ENCODE results near the gene IRS2. TPM values are rescaled to one million over a fixed set of nuclear protein-coding genes. Genes with fewer than 3 reads are reported as not detected.
"Not testable (repeated sequence)": the region's sequence is repeated elsewhere in the genome, so short reads cannot be mapped to it uniquely, and the experiment has no call there.

Gene IRS2
- total RNA-seq, 2 donors from 2014 or later, result 27.9 to 29.6 TPM

DNA sequence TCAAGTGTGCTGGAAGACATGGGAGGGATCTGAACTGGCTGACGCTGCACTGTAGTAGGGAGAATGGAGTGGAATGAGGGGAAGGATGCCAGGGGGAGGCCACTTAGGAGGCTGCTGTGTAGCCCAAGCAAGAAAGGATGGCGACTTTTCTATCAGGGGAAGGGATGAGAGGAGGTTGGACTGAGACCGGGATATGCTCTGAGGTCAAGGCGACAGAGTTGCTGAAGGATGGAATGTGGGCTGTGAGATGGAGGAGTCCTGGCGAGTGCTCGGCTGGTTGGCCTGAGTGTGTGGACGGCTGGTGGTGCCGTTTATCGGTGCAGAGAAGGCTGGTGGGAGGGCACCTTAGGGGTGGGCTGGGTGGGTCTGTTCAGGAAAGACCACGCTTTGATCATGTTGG, 45.7 kb downstream of the IRS2 start:
- DNase-seq, result no peak

DNA sequence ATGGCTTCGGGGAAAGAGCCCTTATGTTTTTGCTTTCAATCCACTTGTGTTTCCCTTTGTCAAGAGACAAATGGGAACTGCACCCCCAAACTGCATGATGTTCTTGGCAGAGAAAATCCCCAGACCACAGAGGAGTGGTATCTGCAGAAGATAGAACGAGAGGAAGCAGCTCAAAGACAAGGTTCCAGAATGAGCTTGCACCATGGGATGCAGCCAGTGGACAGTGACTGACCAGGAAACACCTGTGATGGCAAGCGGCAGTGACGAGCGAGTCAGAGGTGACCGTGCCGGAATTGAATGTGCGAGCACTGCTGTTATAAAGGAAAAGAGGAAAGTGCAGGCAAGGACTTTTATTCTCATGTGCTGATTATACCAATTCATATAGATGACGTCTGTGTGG, 46.3 kb downstream of the IRS2 start:
- ATAC-seq, result no peak

More for the DNA sequence above, 45.7 kb downstream of the IRS2 start:
- ATAC-seq, result no peak
- intact Hi-C loops (cut with DNase I), result no loop called here

DNA sequence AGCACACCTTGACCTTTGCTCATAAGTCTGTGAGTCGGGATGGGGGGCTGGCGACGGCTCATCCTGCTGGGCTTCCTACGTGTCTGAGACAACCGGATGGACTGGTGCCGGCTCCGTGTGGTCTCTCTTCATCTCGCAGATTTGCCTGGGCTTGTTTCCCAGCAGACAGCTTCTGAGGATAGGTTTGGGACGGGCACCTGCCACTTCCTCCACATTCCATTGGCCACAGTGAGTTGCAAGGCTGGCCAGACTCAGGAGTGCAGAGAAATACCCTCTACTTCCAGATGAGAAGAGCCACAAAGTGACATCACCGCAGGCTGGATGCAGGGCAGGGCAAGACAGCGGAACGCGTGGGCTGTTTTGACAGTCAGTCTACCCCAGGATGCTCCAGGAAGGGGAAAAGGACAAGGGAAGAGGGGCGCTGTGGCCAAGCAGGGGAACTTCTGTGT, 48.1 kb downstream of the IRS2 start:
- intact Hi-C loops (cut with DNase I), result no loop called here
- ATAC-seq, result no peak
- no peak for DNase-seq

More for the DNA sequence above, 46.3 kb downstream of the IRS2 start:
- no peak for DNase-seq
- intact Hi-C loops (cut with DNase I), result no loop called here

DNA sequence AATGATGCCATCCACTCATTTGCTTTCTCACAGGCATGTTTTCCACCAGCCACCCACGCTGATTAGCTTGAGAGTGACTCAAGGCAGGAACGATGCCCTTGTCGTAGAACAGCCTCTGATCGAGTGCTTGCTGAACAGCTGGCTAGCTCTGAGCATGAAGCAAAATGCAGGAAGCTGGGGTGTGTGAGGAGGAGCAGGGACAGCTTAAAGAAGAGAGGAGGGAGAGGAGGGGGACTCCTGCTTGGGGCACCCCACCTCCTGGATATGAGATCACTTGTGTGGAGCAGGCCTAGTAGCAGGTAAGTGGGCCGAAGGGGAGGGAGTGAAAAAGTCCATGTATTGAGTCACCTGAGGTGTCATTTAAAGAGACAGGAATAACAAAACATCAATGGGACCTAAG, 48.8 kb downstream of the IRS2 start:
- ATAC-seq (peak; percentile 27 to 51), DNase-seq (no peak)
- intact Hi-C loops (cut with DNase I), result no loop called here

DNA sequence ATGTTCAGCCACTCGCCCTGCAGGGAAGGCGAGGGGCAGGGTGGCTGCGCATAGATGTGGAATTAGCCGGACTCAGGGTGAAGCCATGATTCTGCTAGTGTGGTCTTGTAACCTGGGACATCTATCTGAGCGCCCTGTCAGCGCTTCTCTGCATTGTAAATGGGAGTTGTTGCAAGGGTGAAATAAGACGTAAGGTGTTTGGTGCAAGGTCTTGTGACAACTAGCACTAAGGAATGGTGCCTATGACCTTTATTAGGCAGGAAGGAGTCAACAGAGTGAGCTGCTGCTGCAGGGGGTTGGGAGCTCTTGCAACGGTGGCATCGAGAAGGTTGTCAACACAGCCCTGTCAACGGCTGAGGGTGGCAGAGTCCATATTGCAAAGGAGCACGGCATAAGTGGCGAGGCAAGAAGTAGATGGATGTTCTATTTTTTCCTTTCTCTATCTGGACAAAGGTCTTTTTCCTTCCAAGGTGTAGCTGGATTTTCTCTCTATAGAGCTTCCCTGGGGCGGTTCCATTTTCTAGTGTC, 49.3 kb downstream of the IRS2 start:
- ATAC-seq (peak; percentile 64 to 79), DNase-seq (no peak)
- intact Hi-C loops (cut with DNase I), result no loop called here

DNA sequence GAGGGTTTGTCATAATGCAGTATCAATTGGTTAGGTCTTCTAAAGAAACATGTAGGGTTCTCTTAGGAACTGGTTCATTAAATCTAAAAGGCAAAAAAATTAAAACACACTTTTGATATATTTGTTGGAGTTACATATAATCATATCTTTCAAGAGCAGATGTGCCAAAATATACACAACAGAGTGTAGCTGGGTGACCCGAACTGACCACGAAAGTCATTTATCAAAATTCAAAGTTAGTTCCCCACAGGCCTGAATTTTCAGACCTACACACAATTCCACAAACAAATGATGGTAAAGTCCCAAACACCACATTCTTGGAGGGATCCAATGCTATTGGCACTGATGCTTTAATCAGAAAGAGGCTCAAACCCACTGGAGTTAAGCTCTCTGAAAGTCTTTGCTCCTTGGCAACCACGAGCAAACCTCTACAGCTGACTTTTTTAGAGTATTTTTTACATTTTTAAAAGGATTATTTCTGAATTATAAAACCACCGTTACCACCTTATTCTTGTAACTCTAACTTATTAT, 50.9 kb downstream of the IRS2 start:
- DNase-seq (no peak), ATAC-seq (no peak)
- intact Hi-C loops (cut with DNase I), result no loop called here

DNA sequence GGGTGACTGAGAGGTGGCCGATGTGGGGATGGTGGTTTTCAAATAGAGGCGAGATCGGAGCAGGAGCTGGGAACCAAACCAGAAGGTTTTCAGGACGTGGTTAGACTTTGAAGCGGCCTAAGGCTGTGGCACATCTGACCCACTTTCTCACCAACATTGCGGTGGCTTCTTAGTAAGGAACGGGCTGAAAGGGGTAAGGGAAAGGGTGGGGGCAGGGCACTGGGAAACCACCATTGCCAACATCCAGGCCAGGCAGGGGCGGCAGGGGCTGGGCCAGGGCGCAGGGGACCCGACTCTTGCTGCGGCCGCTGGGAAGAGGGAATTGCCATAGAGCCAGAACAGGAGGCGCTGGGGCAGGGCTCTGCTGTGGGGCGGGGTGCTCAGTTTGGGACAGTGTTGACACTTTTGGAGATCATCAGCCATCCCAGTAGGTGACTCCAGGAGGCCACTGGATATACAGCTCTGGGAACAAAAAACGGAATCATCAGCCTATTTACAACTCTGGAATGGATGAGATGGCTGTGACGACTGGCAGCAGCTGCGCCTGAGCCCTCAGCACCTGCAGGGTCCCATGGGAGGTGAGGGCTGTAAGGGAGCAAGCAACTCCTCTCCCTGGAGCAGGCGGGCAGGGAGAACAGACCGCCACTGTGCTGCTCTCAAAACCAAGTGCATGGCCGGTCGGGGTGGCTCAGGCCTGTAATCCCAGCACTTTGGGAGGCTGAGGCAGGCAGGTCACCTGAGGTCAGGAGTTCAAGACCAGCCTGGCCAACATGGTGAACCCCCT, 52.2 kb downstream of the IRS2 start:
- DNase-seq, result no peak
- ATAC-seq, result no peak
- intact Hi-C loops (cut with DNase I), result no loop called here

DNA sequence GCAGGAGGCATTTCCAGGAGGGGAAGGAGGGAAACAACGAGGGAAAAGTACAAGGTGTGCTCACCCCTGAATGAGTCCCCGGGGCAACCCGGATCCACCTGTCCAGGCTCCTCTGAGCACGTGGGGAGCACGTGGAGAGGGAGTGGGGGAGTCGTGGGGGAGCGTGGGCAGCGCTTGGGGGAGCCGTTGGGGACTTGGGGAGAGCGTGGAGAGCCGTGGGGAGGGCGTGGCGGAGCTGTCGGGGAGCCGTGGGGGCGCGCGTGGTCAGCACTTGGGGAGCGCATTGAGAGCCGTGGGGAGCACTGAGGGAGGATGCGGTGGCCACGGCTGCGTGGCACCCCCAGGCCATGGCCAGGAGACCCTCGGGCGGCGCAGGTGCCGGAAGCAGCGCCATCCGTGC, 52.8 kb downstream of the IRS2 start:
- ATAC-seq, result no peak
- no peak for DNase-seq
- intact Hi-C loops (cut with DNase I), result no loop called here

DNA sequence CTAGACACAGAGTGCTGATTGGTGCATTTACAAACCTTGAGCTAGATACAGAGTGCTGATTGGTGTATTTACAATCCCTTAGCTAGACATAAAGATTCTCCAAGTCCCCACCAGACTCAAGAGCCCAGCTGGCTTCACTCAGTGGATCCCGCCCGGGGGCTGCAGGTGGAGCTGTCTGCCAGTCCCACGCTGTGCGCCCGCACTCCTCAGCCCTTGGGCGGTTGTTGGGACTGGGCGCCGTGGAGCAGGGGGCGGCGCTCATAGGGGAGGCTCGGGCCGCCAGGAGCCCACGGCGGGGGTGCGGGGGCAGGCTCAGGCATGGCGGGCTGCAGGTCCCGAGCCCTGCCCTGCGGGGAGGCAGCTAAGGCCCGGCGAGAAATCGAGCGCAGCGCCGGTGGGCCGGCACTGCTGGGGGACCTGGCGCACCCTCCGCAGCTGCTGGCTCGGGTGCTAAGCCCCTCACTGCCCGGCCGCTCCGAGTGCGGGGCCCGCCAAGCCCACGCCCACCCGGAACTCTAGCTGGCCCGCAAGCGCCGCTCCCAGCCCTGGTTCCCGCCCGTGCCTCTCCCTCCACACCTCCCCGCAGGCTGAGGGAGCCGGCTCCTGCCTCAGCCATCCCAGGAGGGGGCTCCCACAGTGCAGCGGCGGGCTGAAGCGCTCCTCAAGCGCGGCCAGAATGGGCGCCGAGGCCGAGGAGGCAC, 53.8 kb downstream of the IRS2 start:
- intact Hi-C loops (cut with DNase I); ATAC-seq; DNase-seq: not testable (repeated sequence)

DNA sequence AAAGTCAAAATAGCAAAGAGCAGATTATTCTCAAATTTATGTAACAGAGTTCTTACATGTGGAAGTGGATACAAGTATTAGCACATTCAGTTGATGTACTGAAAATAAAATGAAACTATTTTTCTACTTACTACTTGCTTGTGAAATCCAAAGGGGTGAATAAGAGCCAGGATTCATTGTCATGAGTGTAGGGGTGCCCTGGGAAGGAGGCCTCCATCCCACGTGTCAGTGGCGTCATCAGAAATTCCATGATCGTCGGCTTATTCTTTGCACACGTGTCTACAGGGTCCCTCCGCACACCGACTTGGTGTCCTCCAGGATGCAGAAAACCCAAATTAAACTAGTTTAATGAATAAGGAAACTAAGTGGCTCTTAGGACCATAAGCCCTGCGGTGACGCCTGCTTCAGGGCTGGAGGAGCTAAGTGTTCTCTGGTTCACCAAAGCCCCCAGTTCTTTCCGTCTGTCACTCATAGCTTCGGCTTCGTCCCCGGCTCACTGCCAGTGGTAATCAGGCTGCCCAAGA, 55.5 kb downstream of the IRS2 start:
- intact Hi-C loops (cut with DNase I), result no loop called here
- no peak for DNase-seq
- ATAC-seq, result no peak

DNA sequence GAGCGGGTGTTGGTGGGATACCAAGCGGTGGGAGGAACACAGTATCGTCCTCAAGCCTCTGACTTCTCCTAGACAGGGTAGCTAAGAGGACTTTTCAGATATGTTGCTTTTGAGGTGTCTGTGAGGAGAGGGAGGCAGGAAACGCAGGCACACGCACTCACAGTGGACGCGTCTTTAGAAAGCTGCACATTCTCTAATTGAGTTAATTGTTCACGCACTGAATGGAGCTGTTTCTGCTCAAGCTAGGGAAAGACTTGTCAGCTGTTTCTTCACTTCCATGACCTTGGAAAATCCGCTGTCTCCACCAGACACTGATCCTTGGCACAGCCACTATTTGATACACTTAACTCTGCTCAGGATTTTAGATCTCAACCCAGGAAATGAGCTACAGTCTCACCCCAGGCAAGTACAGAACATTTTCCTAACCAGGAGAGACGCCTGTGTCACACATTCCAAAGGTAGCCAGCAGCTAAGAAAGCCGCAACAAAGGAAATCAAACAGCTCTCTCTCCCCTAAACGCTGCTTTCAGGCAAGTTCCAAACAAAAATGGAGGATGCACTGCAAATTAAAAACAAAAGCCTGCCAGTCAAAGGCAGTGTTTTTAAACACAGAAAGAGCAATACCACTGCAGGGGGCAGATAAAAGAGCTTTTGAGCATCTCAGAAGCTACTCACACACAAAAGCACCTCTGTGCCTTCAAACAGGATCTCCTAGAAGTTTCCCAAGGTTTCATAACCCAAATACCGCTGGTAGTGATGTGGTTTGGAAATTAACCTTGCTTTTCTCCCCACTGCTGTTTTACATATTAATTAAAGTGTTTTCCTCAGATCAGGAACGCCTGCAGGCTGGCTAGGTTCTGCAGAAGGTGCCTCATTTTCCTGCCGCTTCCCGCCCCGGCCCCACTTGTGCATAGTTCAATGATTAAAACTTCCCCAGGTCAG, 57.3 kb downstream of the IRS2 start:
- ATAC-seq (no peak), DNase-seq (no peak)
- intact Hi-C loops (cut with DNase I), result no loop called here

DNA sequence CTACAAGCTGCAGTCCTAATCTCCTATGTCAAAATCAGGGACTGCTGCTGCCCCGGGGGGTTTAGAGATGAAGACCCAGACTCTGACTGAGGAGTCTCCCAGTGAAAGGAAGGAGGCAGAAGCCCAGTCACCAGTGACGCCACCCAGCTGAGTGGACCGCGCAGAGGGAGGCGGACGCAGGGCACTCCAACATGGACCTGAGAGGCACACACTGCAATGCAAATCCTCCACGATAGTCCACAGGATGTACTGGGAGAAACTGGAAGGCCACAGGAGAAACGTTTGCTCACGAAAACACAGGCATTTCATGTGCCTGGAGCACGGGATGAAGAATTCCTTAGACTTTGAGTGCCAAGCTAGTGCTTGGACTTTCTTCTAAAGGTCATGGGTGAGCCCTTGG, 58.3 kb downstream of the IRS2 start:
- DNase-seq (no peak), ATAC-seq (no peak)
- intact Hi-C loops (cut with DNase I), result no loop called here

DNA sequence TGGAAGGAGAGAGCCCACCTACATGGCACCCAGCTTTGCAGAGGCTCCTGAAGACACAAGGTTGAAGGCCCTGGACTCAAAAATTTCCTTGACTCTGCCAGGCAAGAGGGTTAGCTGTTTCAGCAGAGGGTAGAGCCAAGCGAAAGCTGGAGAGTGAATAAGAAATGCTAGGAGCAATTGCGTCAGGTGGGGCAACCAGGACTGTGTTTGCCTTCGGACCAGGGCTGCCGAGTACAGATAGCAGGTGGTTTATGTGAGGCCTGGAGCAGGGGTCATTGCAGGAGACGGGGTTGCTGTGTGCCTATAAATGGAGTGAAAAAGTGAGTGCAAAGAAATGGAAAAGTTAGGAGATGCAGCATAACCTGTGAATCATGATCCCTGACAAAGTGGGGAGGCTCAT, 59.1 kb downstream of the IRS2 start:
- no peak for ATAC-seq

DNA sequence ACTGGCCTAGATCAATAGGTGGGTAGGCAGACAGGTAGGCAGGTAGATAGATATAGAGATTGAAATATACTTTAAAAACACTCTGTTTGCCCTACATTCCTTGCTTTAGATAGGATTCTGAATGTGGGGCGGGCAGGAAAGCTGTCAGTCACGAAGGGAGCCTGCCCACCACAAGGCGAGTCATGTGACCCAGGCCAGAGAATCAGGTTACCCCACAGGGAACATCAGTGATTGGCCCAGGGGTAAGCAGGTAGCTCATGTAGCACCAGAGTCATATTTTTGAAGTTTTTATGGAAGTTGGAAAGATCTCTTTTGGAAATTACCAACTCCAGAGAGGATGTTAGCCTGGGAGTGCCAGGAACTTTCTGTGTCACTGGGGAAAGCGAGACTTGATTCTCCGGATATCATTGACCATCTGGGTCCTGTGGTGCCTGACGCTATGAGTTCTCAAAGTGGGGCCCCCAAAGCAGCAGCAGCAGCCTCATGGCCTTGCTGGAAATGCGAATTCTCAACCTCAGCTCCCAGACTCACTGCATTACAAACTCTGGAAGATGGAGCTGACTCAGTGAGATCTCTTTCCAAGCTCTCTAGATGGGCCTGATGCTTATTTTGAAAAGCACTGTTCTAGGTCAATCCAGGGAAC, 60.3 kb downstream of the IRS2 start:
- intact Hi-C loops (cut with DNase I), result no loop called here
- ATAC-seq (no peak), DNase-seq (no peak)

More for the DNA sequence above, 59.1 kb downstream of the IRS2 start:
- intact Hi-C loops (cut with DNase I), result no loop called here
- no peak for DNase-seq

DNA sequence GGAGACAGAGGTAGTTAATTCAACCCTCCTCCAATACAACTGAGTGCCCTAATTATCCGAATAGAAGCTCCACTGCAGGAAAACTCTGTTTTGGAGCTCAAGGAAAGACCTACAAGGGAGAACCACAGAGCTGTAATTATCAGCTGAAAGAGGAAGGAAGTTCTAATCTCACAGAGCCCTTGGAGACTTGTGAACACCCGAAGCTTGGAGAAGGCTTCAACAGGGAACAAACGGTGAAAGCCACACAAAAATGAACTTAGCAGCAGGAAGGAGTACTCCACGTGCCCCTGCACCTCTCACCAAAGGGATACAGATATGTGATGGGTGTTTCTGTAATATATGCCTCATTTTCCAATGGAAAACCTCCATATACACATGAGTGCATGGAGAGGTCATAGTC, 61.1 kb downstream of the IRS2 start:
- DNase-seq (no peak), ATAC-seq (no peak)
- intact Hi-C loops (cut with DNase I), result no loop called here

DNA sequence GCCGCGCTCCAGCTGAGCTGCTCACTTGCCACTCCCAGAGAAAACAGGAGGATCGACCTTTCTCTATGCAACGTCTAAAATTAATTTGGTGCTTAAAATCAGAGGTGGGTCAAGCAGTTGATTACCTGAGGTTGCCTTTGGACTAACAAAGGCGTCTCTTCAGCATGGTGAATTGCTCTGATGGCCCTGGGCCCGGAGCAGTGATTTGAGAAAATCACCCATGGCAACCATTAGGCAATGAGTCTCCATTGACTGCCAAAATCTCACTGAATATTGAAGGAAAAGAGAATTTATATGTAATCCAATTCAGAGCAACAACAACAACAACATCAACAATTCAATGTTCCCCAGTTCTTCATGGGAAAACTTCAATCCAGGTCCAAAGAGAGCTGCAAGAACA, 61.8 kb downstream of the IRS2 start:
- intact Hi-C loops (cut with DNase I), result no loop called here
- ATAC-seq (peak in 1 of 2 donors; percentile 47), DNase-seq (no peak)

DNA sequence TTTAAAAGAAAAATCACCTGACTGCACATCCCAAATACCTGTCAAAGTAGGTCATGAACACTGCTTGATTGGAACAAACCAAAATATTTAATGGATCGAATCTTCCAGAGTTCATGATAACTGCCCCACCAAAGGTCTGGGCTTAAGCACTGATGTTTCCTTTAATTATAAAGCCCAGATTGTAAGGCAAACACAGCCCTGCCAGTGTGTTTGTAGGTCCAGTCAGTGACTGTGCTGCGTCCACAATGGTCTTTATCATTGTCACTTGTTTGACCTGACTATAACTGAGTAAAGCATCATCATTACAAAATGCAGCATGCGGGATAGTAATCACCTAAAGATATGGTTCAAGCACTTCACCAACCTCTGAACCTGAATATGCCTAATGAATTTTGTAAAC, 63.3 kb downstream of the IRS2 start:
- ATAC-seq (no peak), DNase-seq (no peak)
- intact Hi-C loops (cut with DNase I), result no loop called here

DNA sequence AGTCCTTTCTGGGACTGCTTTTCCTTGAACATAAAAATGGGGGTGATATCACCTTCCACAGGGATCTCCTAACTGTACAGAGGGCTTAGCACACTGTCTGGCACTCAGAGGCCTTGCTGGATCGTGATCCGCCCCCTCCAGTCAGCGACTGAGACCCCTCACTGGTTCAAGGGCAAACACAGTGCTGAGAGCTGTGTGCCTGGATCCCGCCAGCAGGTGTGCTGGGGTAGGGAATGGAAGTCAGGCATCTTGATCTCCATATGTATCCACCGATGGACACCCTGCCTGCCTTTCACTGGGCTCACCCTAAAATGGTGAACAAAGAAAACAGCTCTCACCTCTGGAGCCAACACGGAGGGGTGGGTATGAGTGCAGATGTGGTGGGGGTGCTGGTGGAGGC, 64.3 kb downstream of the IRS2 start:
- ATAC-seq (no peak), DNase-seq (no peak)
- intact Hi-C loops (cut with DNase I), result no loop called here

All from left cardiac atrium (tissue), 4 donors.